CD4-positive, alpha-beta T cell treated with Interleukin-4 for 1 hour (primary cell): ENCODE results near the gene RCVRN.
A peak's percentile ranks its signal among the peaks of the same experiment; 100 is the strongest.

Experiments
- DNase-seq, 2 donors: peaks; one replicate each; pipeline ENCODE4 v3.0.0-alpha.2; 2020 to 2022

Gene RCVRN

GRCh38 chr17:9895923-9896322 lies 9.1 kb downstream of the RCVRN start:
- no peak for DNase-seq

DNA sequence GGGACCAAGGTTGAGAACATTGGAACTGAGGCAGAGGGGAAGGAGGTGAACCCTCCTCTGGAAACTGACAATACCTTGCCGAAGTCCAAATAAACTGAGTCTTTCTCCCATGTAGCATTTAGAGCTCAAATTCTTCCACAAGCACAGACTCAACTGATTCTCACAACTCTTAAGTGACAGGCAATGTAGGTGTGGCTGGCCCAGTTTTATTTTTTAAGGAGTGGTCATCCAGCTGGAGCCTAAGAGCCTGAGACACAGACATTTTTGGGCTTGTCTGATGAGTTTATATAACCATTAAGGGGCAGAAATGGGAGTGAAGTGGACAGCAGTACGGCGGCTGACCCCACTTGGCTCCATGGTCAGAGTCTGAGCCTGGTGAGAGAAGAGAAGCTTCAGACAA lies 10.8 kb downstream of the RCVRN start:
- DNase-seq = no peak

GRCh38 chr17:9893411-9894012 lies 11.6 kb downstream of the RCVRN start:
- DNase-seq = no peak

DNA sequence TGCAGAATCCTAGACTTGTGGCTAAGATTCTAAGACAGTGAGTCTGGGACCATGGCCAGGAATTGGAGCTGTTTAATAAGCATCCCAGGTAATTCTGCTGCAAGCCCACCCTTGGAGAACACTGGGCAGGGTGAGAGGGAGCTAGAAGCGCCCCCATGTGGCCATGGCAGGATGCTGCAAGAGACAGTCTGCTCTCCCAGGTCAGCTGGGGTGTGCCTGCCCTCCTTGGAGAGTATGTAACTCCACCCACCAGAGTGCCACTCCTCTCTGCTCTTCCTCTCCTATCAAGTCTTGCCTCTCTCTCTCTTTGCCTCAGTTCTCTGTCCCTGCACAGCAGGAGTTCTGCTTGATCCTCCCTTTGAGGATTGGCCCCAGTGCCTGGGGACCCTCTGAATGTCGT lies 14.9 kb downstream of the RCVRN start:
- DNase-seq = no peak

DNA sequence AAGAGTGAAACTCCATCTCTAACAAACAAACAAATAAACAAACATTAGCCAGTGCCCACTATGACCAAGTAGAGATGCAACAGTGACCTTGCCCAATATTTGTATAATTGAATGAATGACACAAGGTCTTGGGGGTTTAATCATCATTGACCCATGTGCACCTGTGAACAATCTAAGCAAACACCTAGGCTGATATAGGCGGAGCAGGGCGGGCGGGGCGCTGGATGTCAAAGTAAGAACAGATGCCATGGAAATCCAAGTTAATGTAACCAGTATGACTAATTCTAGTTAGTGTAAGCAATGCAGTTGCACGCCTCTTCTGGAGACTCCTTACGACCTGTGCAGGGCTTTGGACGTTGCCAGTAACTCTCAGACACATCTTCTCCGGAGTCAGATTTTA lies 17.6 kb downstream of the RCVRN start:
- no peak for DNase-seq

- DNase-seq = no peak
Observed at GRCh38 chr17:9886141-9886930, 18.7 kb downstream of the RCVRN start.

DNA sequence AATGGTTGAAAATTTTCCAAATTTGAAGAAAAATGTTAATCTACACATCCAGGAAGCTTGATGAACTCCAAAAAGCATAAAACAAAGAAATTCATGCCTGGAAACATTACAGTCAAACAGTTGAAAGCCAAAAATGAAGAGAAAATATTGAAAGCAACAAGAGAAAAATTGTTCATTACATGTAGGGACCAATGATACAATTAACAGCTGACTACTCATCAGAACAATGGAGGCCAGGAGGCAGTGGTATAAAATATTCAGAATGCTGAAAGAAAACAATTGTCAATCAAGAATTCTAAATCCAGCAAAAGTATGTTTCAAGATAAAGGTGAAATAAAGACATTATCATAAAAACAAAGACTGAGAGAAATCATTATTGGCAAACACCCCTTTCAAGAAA lies 21.6 kb downstream of the RCVRN start:
- DNase-seq = no peak

- DNase-seq = peak in 1 of 2 donors; percentile 13
Observed at GRCh38 chr17:9880582-9880999, 24.5 kb downstream of the RCVRN start.

DNA sequence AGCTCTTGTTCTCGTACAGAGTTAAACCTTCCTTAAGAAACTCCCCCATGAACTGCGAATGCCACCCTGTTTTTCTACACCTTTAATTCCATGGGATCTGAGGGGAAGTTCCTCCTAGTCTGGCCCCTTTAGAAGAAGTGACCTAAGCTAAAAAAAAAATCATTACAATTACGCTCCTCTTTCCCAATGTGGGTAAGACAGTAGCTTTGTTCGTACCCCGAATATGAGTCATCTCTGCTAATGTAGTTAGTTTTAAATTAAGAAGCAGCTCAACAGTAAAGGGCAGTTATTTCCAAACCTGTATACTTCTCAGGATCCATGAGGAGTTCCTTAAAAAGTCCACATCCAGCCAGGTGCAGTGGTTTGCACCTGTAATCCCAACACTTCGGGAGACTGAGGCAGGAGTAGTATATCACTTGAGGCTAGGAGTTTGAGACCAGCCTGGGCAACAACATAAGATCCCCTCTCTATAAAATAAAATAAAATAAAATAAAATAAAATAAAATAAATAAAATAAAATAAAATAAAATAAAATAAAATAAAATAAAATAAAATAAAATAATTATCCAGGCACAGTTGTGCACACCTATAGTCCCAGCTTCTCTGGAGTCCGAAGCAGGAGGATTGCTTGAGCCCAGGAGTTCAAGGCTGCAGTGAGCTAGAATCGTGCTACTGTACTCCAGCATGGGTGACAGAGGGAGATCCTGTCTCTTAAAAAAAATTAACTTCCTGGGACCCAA lies 26.1 kb downstream of the RCVRN start:
- no peak for DNase-seq

DNA sequence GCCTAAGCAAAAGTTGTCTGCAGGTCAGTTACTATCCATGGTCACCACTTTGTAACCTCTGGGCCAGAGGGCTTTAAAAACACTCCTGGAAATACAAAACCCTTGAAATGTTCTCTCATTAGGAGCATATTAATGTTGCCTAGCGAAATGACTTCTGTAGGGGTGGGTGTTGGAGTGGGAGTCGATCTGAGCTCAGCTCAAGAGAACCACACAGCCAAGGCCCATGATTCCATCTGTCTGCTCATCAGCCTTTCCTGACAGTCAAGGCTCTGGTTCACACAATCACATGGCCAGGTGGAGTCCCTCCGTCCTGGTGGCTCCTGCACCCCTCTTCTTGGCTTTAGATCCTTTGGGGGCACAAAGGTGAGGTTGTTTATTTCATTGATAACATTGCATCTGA lies 26.7 kb downstream of the RCVRN start:
- no peak for DNase-seq

DNA sequence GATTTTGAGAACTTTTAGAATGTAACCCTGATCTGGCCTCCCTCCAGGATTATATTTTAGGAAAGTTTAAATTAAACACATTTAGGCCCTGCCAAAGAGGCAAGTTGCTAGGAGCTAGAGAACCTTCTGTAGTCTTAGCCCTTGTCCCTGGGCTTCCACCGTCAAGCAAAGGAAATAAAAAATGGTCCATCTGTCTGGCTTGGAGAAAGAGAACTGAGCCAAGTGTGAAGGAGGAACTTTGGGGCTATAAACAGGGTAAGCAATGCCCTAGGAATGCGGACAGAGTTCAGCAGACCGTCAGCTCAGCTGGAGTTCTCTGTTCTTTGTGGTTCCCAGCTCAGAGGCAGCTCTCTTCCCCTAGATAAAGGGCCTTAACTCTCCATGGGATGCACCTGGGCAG lies 29.6 kb downstream of the RCVRN start:
- no peak for DNase-seq

DNA sequence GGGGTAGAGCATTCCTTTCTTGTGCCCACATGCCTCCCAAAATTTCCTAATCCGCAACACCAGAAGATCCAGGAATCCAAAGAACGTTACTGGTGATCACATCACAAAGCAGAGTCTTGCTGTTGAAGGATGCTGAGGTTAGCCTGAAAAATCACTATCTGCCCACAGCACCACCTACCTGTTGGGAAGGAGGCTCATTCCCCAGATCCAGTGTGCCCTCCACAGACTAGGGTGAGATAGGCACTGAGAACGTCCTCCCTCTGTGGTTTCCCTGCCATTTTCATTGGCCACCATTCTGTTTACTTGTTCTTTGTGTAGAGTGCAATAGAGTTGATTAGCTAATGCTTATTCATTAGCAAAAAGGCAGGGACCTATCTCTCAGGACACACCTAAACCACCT lies 30.3 kb downstream of the RCVRN start:
- DNase-seq = no peak

- no peak for DNase-seq
Observed at GRCh38 chr17:9872852-9873251, 32.2 kb downstream of the RCVRN start.

DNA sequence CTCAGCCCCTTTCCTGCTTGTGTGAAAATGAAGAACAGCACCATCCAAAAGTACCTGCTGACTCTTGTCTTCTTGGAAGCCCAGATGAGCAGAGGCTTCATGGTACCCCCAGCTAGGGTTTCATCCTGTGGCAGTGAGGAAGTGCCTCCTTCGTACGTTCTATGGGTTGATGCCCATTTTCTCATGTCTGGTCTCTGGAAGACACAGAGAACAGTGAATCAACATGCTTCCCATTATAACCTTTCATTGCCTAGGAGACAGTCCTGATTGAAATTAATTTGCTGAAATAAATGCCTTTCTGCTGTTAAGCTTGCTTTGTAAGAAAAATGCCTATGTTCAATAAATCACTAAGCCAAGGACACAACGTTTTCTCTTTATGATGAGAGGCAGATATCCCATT lies 36.5 kb downstream of the RCVRN start:
- DNase-seq = no peak

GRCh38 chr17:9865586-9865985 lies 39.5 kb downstream of the RCVRN start:
- no peak for DNase-seq

- DNase-seq = no peak
Observed at GRCh38 chr17:9862949-9863348, 42.1 kb downstream of the RCVRN start.

GRCh38 chr17:9862220-9862619 lies 42.9 kb downstream of the RCVRN start:
- DNase-seq = no peak

DNA sequence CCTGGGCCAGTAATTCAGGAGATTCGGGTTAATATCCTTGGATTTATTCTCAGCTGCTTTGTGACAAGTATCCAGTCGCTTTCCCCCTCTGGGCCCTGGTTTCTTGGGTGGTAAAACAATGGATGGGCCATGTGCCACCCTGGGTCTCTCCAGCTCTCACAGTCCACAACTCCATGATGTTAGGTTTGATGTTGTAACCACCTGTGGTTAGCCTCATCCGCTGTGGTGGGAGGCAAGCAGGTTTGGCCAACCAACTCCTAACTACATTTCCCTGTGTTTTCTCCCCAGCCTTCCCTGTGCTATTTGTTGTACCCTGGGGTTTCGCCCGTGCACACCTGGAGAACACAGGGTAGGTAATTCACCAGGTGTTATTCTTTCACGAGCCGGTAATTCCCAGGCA lies 44.2 kb downstream of the RCVRN start:
- no peak for DNase-seq

DNA sequence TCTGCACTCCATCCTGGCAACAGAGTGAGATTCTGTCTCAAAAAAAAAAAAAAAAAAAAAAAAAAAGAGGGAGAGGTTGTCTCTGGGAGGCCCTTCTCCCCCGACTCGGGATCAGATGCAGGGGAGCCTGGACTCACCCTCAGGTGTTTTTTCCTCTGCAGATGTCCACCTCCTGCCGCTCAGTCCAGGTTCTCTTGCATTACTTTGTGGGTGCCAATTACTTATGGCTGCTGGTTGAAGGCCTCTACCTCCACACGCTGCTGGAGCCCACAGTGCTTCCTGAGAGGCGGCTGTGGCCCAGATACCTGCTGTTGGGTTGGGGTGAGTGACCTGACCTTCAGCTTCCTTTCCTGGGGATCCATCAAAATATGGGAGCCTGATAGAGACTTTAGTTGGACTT lies 45.3 kb downstream of the RCVRN start:
- DNase-seq = no peak

GRCh38 chr17:9855036-9855435 lies 50.0 kb downstream of the RCVRN start:
- DNase-seq = no peak

DNA sequence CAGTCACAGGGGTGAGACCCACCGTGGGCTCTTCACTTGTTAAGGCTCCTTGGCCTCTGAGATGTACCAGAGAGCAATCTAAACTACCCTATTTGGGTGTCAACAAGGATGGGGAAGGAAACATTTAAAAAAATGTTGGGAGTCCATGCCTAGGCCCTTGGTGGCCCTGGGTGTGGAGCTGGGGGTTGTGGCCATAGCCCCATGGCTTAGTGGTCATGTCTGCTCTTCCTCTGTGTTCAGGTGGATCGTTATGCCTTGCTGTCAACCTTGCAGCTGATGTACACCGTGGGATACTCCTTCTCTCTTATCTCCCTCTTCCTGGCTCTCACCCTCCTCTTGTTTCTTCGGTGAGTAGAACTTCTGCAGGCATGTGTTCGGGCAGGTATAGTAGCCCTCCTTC lies 50.8 kb downstream of the RCVRN start:
- DNase-seq = no peak

GRCh38 chr17:9850151-9850550 lies 54.9 kb downstream of the RCVRN start:
- DNase-seq = no peak
